Heart left ventricle (tissue), 16 donors: ENCODE measurements around the gene ACOX1. TPM values are rescaled to one million over a fixed set of nuclear protein-coding genes. Genes with fewer than 3 reads are reported as not detected.

Experiments used
- ATAC-seq, 4 donors: fragments of 200-7000 bp; cut with Tn5 transposase; one replicate each; pipeline ENCODE4 v1.9.1; 2020 to 2022; ENCODE audit warnings: moderate library complexity in 4 of 4, mild to moderate bottlenecking in 3 of 4, moderate number of reproducible peaks in 1 of 4
- DNase-seq, 5 donors: peaks; one replicate each; pipeline ENCODE4 v3.0.0-alpha.2; 2020
- H3K27ac ChIP-seq, 12 donors: fragments of 200-600 bp; sonication (generic) in 4 of 12; one replicate each; pipeline versions ENCODE4 v1.5.0 to v1.8.0; 2016 to 2022; ENCODE audit warnings: mild to moderate bottlenecking in 2 of 12
- H3K27me3 ChIP-seq, 9 donors: fragments of 200-600 bp; sonication (generic) in 2 of 9; one replicate each; pipeline versions ENCODE4 v1.5.1 to v1.8.0; 2016 to 2022; ENCODE audit warnings: mild to moderate bottlenecking in 3 of 9
- H3K36me3 ChIP-seq, 9 donors: fragments of 200-600 bp; sonication (generic) in 2 of 9; one replicate each; pipeline versions ENCODE4 v1.5.0 to v1.8.0; 2018 to 2022; ENCODE audit warnings: mild to moderate bottlenecking in 2 of 9
- H3K4me1 ChIP-seq, 12 donors: fragments of 200-600 bp; sonication (generic) in 4 of 12; one replicate each; pipeline versions ENCODE4 v1.5.0 to v1.8.0; 2016 to 2022; ENCODE audit warnings: mild to moderate bottlenecking in 3 of 12
- H3K4me3 ChIP-seq, 12 donors: fragments of 200-600 bp; sonication (generic) in 4 of 12; one replicate each; pipeline versions ENCODE4 v1.5.0 to v1.8.0; 2017 to 2022; ENCODE audit warnings: mild to moderate bottlenecking in 9 of 12, moderate library complexity in 4 of 12
- H3K9me3 ChIP-seq, 12 donors: fragments of 200-600 bp; sonication (generic) in 4 of 12; one replicate each; pipeline versions ENCODE4 v1.5.0 to v1.8.0; 2016 to 2022; ENCODE audit warnings: mild to moderate bottlenecking in 1 of 12
- CTCF ChIP-seq, 12 donors: fragments of 200-600 bp; sonication (generic) in 4 of 12; IDR thresholded peaks; one replicate each; pipeline versions ENCODE4 v1.5.0 to v1.8.0; 2018 to 2022; ENCODE audit warnings: antibody characterized with exemption in 12 of 12, mild to moderate bottlenecking in 5 of 12
- POLR2A ChIP-seq, 2 donors: fragments of 450-650 bp; IDR thresholded peaks; one replicate each; pipeline ENCODE4 v1.6.1; 2017; ENCODE audit warnings: antibody characterized with exemption in 2 of 2, mild to moderate bottlenecking in 2 of 2, moderate library complexity in 2 of 2
- WGBS, 4 donors: extraction: QIAGEN DNeasy Blood & Tissue Kit in 2 of 4; methylation state at CpG; one replicate each; pipeline versions ENCODE4 v1.1.5 to v1.1.7; 2013 to 2018; 5-methylcytosine and 5-hydroxymethylcytosine counted together
- intact Hi-C, 10 donors: fragments of 100-400 bp; cut with DNase I; formaldehyde crosslinking; loops; one replicate each; pipeline versions ENCODE4 v1.11.1 to v1.14.2; 2022
- polyA plus RNA-seq, 2 donors: library from polyadenylated mRNA; stranded (reverse); fragments of 200-250 nt; gene quantifications; one replicate each; pipeline ENCODE4 v1.2.3, GENCODE V29; 2013
- total RNA-seq, 9 donors: library from RNA; depleted of rRNA in 2 of 9; stranded (reverse); fragments of >200 nt in 2 of 9; fragmentation: NEBNext Ultra II Directional in 3 of 9; extraction: Animal tissue kit (Norgen Biotek cat#: 25700) in 3 of 9; gene quantifications; one replicate each; pipeline versions ENCODE4 v1.1.0 to v1.2.4, GENCODE V29; 2016 to 2023
- donor health status: ischemic (EF 13 %, LVEDD 7.1; RV severe dilation, severe dysfunction).
- donor health status: healthy with polysubstance abuse.
- donor health status: DM: no; HTN: yes; CAD: no.
- donor health status: DM: no; HTN: no; CAD: no.
- donor health status: ischemic (EF 25% LVEDD 6.9; RV normal size, moderate dysfunction).
- donor health status: ischemic (EF 25% LVEDD 5.7; RV mildly dilated, moderate dysfunction).
- donor health status: healthy.
- donor health status: DM: yes; HTN: yes; CAD: no.
- donor health status: ischemic (EF 35%, LVEDD 5.7; RV mildly dilated, moderate dysfunction).
- donor health status: nonischemic (EF 11% LVEDD 7.7; RV severe dilation, severe dysfunction).
- donor health status: DM: yes; HTN: yes; CAD: no.
- donor health status: PGD.
- donor health status: ischemic (EF 29% LVEDD 5.4; RV normal size, mild dysfunction).
- donor health status: nonischemic (EF 23%, LVEDD 6.1; RV moderate dilation, normal function).

Gene ACOX1
- total and polyA plus RNA-seq, 11 donors = 19.5 to 117 (median 78.3) TPM

- intact Hi-C loops = no loop called here
- Histone ChIP-seq H3K27me3 (no peaks in the 10 kb centered on the region), H3K36me3 (peaks cover 0 to 45% (median 11%) of the 10 kb centered on the region in 9 donors), H3K27ac (no peak overlapping the region), H3K9me3 (no peaks in the 10 kb centered on the region), H3K4me1 (peaks cover 0 to 20% (median 8%) of the 10 kb centered on the region in 12 donors), H3K4me3 (no peak overlapping the region)
- ATAC-seq = no peak
- TF ChIP-seq POLR2A (IDR thresholded peaks at IDR 0.05) = no peak
- TF ChIP-seq CTCF (IDR thresholded peaks at IDR 0.05) = no peak
- WGBS, 4 donors = 90 to 97% (median 96%) methylated on average over 6 of the region's 6 CpGs
- DNase-seq = no peak
These were observed 13.5 kb downstream of the ACOX1 start for GRCh38 chr17:75965468-75965867.

- 93 to 96% (median 95%) methylated on average over 10 to 11 of the region's 11 CpGs for WGBS, 4 donors
- TF ChIP-seq CTCF (IDR thresholded peaks at IDR 0.05) (no peak), POLR2A (IDR thresholded peaks at IDR 0.05) (no peak)
- Histone ChIP-seq H3K4me1 (peaks cover 0 to 21% (median 10%) of the 10 kb centered on the region in 12 donors), H3K27ac (no peak overlapping the region), H3K4me3 (no peak overlapping the region), H3K27me3 (no peaks in the 10 kb centered on the region), H3K9me3 (no peaks in the 10 kb centered on the region), H3K36me3 (peaks cover 0 to 57% (median 25%) of the 10 kb centered on the region in 9 donors)
- ATAC-seq (peak in 2 of 4 donors; percentile 22 to 24), DNase-seq (no peak)
- intact Hi-C loops = no loop called here
These were observed 19.0 kb downstream of the ACOX1 start for GRCh38 chr17:75959839-75960511.

GRCh38 chr17:75959051-75959838, 19.7 kb downstream of the ACOX1 start:
- Histone ChIP-seq H3K9me3 (no peaks in the 10 kb centered on the region), H3K27me3 (no peaks in the 10 kb centered on the region), H3K4me1 (peaks cover 0 to 21% (median 10%) of the 10 kb centered on the region in 12 donors), H3K36me3 (peaks cover 0 to 63% (median 32%) of the 10 kb centered on the region in 9 donors), H3K27ac (no peak overlapping the region), H3K4me3 (no peak overlapping the region)
- WGBS, 4 donors = 53 to 58% (median 56%) methylated on average over 8 of the region's 8 CpGs
- TF ChIP-seq CTCF (IDR thresholded peaks at IDR 0.05) = no peak
- no peak for TF ChIP-seq POLR2A (IDR thresholded peaks at IDR 0.05)
- intact Hi-C loops = no loop called here
- ATAC-seq (peak in 2 of 4 donors; percentile 37 to 47), DNase-seq (no peak)

- Histone ChIP-seq H3K27ac (no peak overlapping the region), H3K9me3 (no peaks in the 10 kb centered on the region), H3K27me3 (no peaks in the 10 kb centered on the region), H3K4me1 (no peaks in the 10 kb centered on the region), H3K36me3 (peaks cover 4 to 100% (median 98%) of the 10 kb centered on the region in 9 donors), H3K4me3 (no peak overlapping the region)
- WGBS, 4 donors = 88 to 91% (median 88%) methylated on average over 8 of the region's 8 CpGs
- no peak for DNase-seq
- intact Hi-C loops = no loop called here
- ATAC-seq = no peak
- TF ChIP-seq POLR2A (IDR thresholded peaks at IDR 0.05) (no peak), CTCF (IDR thresholded peaks at IDR 0.05) (no peak)
These were observed 28.0 kb downstream of the ACOX1 start for GRCh38 chr17:75950855-75951554.
